Measurements from ENCODE around the gene CPXM2. TPM values are rescaled to one million over a fixed set of nuclear protein-coding genes. Genes with fewer than 3 reads are reported as not detected.

The CPXM2 gene
- polyA plus RNA-seq, 1 donor (not counting 4 experiments of a cell fraction or from before 2014, with no cell fraction given): 0.03 TPM

DNA sequence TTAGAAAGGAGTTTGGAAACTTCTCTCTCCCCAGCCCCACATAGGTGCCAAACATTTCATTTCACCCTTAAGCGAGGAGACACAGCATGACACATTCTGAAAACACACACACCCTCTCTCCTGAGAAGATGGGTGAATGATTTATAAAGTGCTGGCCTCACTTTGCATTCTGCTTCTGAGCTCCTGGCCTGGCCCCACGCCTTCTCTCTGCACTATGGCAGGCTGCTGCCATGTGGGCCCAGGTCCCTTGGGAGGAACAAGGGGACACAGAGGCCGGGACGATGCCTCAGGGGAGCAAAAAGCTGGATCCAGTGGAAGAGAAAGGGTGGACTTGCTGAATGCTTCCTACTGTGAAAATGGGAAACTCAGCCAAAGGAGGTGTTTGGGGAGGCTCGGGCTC, 56.0 kb downstream of the CPXM2 start:
- Histone ChIP-seq H3K27ac (ENCODE audit: control insufficient read depth, insufficient read depth, low read length) (no peak overlapping the region), H3K4me2 (ENCODE audit: control insufficient read depth, extremely low read depth, insufficient read depth, low read depth, low read length) (no peak overlapping the region), H3K4me1 (ENCODE audit: control insufficient read depth, extremely low read depth, insufficient read depth, low read length) (no peaks in the 10 kb centered on the region), H3K9me1 (ENCODE audit: control insufficient read depth, extremely low read depth, insufficient read depth, low read length) (no peaks in the 10 kb centered on the region), H3K79me2 (ENCODE audit: control insufficient read depth, insufficient read depth, low read length) (no peaks in the 10 kb centered on the region), H3K4me3 (ENCODE audit: control insufficient read depth in 2 of 3, extremely low read depth in 1 of 3, insufficient read depth in 2 of 3, low read depth in 1 of 3, low read length in 3 of 3) (no peak overlapping the region), H3K9me3 (ENCODE audit: control insufficient read depth, low read depth, low read length) (no peaks in the 10 kb centered on the region), H4K20me1 (ENCODE audit: control insufficient read depth, extremely low read depth, insufficient read depth, low read length) (no peaks in the 10 kb centered on the region), H3K36me3 (ENCODE audit: control insufficient read depth in 2 of 2, extremely low read depth in 1 of 2, insufficient read depth in 2 of 2, low read length in 2 of 2) (no peaks in the 10 kb centered on the region), H3K9ac (ENCODE audit: control insufficient read depth, extremely low read depth, insufficient read depth, low read length) (no peak overlapping the region), H3K27me3 (ENCODE audit: control insufficient read depth, extremely low read depth, insufficient read depth, low read length) (peaks cover 17% of the 10 kb centered on the region), H2AFZ (ENCODE audit: control insufficient read depth, low read length) (no peak overlapping the region)
- DNase-seq (ENCODE audit: low read depth, low spot score) (no peak), FAIRE-seq (no peak)
- TF ChIP-seq EZH2 (IDR thresholded peaks at IDR 0.05; ENCODE audit: low read length): no peak
- TF ChIP-seq, protein P1, sequence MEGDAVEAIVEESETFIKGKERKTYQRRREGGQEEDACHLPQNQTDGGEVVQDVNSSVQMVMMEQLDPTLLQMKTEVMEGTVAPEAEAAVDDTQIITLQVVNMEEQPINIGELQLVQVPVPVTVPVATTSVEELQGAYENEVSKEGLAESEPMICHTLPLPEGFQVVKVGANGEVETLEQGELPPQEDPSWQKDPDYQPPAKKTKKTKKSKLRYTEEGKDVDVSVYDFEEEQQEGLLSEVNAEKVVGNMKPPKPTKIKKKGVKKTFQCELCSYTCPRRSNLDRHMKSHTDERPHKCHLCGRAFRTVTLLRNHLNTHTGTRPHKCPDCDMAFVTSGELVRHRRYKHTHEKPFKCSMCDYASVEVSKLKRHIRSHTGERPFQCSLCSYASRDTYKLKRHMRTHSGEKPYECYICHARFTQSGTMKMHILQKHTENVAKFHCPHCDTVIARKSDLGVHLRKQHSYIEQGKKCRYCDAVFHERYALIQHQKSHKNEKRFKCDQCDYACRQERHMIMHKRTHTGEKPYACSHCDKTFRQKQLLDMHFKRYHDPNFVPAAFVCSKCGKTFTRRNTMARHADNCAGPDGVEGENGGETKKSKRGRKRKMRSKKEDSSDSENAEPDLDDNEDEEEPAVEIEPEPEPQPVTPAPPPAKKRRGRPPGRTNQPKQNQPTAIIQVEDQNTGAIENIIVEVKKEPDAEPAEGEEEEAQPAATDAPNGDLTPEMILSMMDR (optimal IDR thresholded peaks at IDR 0.05 in 1 of 3, IDR thresholded peaks at IDR 0.05 in 1 of 3, conservative IDR thresholded peaks at IDR 0.05 in 1 of 3; ENCODE audit: extremely low read depth in 1 of 3, insufficient read depth in 2 of 3, low read length in 3 of 3): no peak
- dilution Hi-C loops (cut with MboI; ENCODE audit: extremely low pct_ligation_motif_present, low sequenced_read_pairs): no loop called here

DNA sequence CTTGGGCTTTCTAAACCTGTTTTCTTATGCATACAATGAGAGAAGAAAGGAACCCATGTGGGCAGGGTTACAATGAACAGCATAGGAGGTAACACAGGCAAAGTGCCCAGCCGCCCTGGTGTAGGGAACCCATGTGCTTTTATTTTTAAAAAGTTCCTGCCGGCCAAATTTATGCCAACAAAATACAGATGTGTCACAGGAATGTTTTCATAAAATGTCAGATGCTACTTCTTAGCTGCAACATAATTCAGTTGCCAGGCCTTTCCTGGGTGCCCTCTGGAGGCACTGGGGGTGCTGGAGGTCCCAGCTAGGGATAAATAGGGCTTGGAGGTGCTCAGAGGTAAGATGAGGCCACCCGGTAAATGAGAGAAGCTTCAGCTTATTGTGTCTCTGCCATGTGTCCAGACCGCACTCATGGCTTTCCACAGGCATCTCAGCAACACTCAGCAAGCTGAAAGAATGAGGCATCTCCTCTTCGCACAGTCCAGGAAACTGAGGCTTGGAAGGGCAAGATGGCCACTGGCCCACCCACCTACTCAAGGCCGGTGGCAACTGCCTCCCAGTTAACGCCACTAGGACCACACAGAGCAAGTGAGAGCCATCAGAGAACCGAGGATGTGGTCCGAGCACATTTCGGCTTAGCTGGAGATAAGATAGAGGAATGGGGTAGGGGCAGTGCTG, 58.3 kb downstream of the CPXM2 start:
- TF ChIP-seq, protein P1 (optimal IDR thresholded peaks at IDR 0.05 in 1 of 3, IDR thresholded peaks at IDR 0.05 in 1 of 3, conservative IDR thresholded peaks at IDR 0.05 in 1 of 3; ENCODE audit: extremely low read depth in 1 of 3, insufficient read depth in 2 of 3, low read length in 3 of 3): no peak
- TF ChIP-seq EZH2 (IDR thresholded peaks at IDR 0.05; ENCODE audit: low read length): no peak
- DNase-seq (ENCODE audit: low read depth, low spot score) (no peak), FAIRE-seq (no peak)
- Histone ChIP-seq H3K4me3 (ENCODE audit: control insufficient read depth in 2 of 3, extremely low read depth in 1 of 3, insufficient read depth in 2 of 3, low read depth in 1 of 3, low read length in 3 of 3) (no peak overlapping the region), H2AFZ (ENCODE audit: control insufficient read depth, low read length) (no peak overlapping the region), H3K4me2 (ENCODE audit: control insufficient read depth, extremely low read depth, insufficient read depth, low read depth, low read length) (no peak overlapping the region), H3K27me3 (ENCODE audit: control insufficient read depth, extremely low read depth, insufficient read depth, low read length) (peaks cover 13% of the 10 kb centered on the region), H4K20me1 (ENCODE audit: control insufficient read depth, extremely low read depth, insufficient read depth, low read length) (no peaks in the 10 kb centered on the region), H3K27ac (ENCODE audit: control insufficient read depth, insufficient read depth, low read length) (no peak overlapping the region), H3K36me3 (ENCODE audit: control insufficient read depth in 2 of 2, extremely low read depth in 1 of 2, insufficient read depth in 2 of 2, low read length in 2 of 2) (no peaks in the 10 kb centered on the region), H3K4me1 (ENCODE audit: control insufficient read depth, extremely low read depth, insufficient read depth, low read length) (no peaks in the 10 kb centered on the region), H3K9me3 (ENCODE audit: control insufficient read depth, low read depth, low read length) (no peaks in the 10 kb centered on the region), H3K79me2 (ENCODE audit: control insufficient read depth, insufficient read depth, low read length) (no peaks in the 10 kb centered on the region), H3K9ac (ENCODE audit: control insufficient read depth, extremely low read depth, insufficient read depth, low read length) (no peak overlapping the region), H3K9me1 (ENCODE audit: control insufficient read depth, extremely low read depth, insufficient read depth, low read length) (no peaks in the 10 kb centered on the region)
- dilution Hi-C loops (cut with MboI; ENCODE audit: extremely low pct_ligation_motif_present, low sequenced_read_pairs): no loop called here
